Prostate gland (tissue), 2 donors: Measurements from ENCODE around the gene TRMT112. TPM values are rescaled to one million over a fixed set of nuclear protein-coding genes. Genes with fewer than 3 reads are reported as not detected.

Experiments used
- DNase-seq: peaks from one replicate; pipeline ENCODE4 v3.0.0-alpha.2; 2019; ENCODE audit warnings: low spot score
- H3K27ac ChIP-seq, 2 donors: fragments of 200-600 bp; sonication (generic); 2 replicates each; pipeline ENCODE4 v1.5.1; 2017 to 2019
- H3K27me3 ChIP-seq: fragments of 200-600 bp; sonication (generic); replicated peaks from 2 replicates; pipeline ENCODE4 v1.5.1; 2019; ENCODE audit not compliant: insufficient read depth
- H3K36me3 ChIP-seq, 2 donors: fragments of 200-600 bp; sonication (generic); 1 replicate in 1 of 2; 2 replicates in 1 of 2; pipeline versions ENCODE4 v1.5.1 to v1.8.1; 2017 to 2019
- H3K4me1 ChIP-seq: fragments of 200-600 bp; sonication (generic); replicated peaks from 2 replicates; pipeline ENCODE4 v1.5.1; 2019
- H3K4me3 ChIP-seq, 2 donors: fragments of 200-600 bp; sonication (generic); 2 replicates each; pipeline ENCODE4 v1.5.1; 2017 to 2019
- H3K9me3 ChIP-seq: fragments of 200-600 bp; sonication (generic); 2 replicates; pipeline ENCODE4 v1.5.1; 2017
- POLR2A ChIP-seq: fragments of 450-650 bp; IDR thresholded peaks from one replicate; pipeline ENCODE4 v1.6.1; 2016; ENCODE audit warnings: antibody characterized with exemption, mild to moderate bottlenecking
- POLR2AphosphoS5 ChIP-seq: sonication (generic); formaldehyde crosslinking; IDR thresholded peaks from one replicate; pipeline ENCODE4 v1.6.1; 2017; ENCODE audit warnings: antibody characterized with exemption
- WGBS: methylation state at CpG from one replicate; pipeline ENCODE4 v1.1.5; 2018; 5-methylcytosine and 5-hydroxymethylcytosine counted together
- intact Hi-C: fragments of 100-400 bp; cut with DNase I; formaldehyde crosslinking; loops from one replicate; pipeline ENCODE4 v1.14.2; 2022
- total RNA-seq, 2 donors: library from RNA; depleted of rRNA; stranded (reverse); fragments of >200 nt; gene quantifications; one replicate each; pipeline ENCODE4 v1.1.0, GENCODE V29; 2016
- TF ChIP-seq, protein P1 (sequence below), 4 experiments: fragments of 200-600 bp in 2 of 4; fragments of 450-650 bp in 2 of 4; sonication (generic) in 2 of 4; IDR thresholded peaks; 1 replicate in 3 of 4; 2 replicates in 1 of 4; pipeline ENCODE4 v1.5.1; 2016 to 2019; ENCODE audit warnings: antibody characterized with exemption in 4 of 4, mild to moderate bottlenecking in 2 of 4, moderate library complexity in 2 of 4

The TRMT112 gene
- total RNA-seq: 100 to 1,000 TPM; 328 to 400 TPM

DNA sequence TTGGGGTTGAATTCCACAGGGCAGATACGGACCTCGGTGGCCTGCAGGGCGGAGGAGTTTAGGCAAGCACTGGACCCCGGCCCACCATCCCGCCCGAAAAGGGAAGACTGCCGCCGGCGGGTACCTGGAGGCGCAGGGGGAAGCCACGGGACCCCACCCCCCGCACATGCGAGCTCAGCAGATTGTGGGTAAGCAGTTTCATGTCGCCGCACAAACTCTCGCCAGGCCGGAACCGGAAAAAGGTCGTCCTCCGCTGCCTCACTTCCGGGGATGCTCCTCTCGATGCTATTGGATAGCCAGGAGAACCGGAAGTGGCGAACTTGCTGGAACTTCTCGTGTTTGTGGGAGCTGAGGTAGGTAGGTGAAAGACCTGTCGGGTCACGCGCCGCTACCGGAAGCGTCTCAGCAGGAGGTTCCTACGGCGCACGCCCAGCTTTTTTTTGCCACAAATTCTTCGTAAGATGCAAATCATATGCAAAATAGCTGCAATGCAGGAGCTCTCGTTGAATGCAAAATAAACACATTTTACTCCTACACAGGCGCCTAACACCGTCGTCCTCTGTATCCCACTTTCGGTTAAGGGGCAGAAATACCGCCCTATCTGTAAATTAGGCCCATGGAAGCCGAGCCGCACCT, at the start of gene TRMT112:
TRMT112 (minus strand) TSS at position 235 of the 636 bp plus-strand sequence; CDS start at position 202, 33 bp downstream.
- H3K4me3 ChIP-seq: peak within 1 kb of the TSS; percentile 80 to 81
- intact Hi-C loops: no loop called here
- H3K9me3 ChIP-seq: no peaks in the 10 kb centered on the region
- DNase-seq: peak; percentile 99
- H3K36me3 ChIP-seq: no peaks in the 10 kb centered on the region
- H3K27ac ChIP-seq: peak within 1 kb of the TSS; percentile 98
- under 1% methylated on average over 35 of the region's 43 CpGs for WGBS
- peak; percentile 84 for TF ChIP-seq POLR2A
- TF ChIP-seq POLR2AphosphoS5: peak; percentile 98
- TF ChIP-seq, protein P1, sequence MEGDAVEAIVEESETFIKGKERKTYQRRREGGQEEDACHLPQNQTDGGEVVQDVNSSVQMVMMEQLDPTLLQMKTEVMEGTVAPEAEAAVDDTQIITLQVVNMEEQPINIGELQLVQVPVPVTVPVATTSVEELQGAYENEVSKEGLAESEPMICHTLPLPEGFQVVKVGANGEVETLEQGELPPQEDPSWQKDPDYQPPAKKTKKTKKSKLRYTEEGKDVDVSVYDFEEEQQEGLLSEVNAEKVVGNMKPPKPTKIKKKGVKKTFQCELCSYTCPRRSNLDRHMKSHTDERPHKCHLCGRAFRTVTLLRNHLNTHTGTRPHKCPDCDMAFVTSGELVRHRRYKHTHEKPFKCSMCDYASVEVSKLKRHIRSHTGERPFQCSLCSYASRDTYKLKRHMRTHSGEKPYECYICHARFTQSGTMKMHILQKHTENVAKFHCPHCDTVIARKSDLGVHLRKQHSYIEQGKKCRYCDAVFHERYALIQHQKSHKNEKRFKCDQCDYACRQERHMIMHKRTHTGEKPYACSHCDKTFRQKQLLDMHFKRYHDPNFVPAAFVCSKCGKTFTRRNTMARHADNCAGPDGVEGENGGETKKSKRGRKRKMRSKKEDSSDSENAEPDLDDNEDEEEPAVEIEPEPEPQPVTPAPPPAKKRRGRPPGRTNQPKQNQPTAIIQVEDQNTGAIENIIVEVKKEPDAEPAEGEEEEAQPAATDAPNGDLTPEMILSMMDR (IDR thresholded peaks at IDR 0.05): no peak
- no peaks in the 10 kb centered on the region for H3K27me3 ChIP-seq
- no peaks in the 10 kb centered on the region for H3K4me1 ChIP-seq

DNA sequence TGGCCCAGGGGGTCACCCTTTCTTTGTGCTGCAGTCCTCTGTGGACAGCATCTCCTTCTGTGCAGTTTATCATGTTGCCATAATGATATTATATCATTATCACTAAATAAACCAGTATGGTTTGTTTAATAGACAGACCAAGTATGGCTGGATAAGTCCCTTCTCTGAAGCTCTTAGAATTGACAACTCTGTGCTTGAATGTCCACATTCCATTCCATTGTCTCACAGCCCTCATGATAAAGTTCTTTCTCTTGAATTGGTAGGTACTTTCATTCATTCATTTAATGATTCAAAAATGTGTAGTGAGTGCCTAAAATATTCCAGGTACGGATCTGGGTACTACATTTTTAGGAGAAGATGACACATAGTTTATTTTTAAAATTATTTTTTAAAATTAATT, 49.4 kb upstream of the TRMT112 start:
- intact Hi-C loops: no loop called here
- no peak overlapping the region for H3K27ac ChIP-seq
- no peak for DNase-seq
- peaks cover 0 to 12% of the 10 kb centered on the region in 2 donors for H3K36me3 ChIP-seq
- TF ChIP-seq POLR2A: no peak
- TF ChIP-seq, protein P1 (IDR thresholded peaks at IDR 0.05): no peak
- TF ChIP-seq POLR2AphosphoS5: no peak
- H3K27me3 ChIP-seq: no peaks in the 10 kb centered on the region
- H3K9me3 ChIP-seq: no peaks in the 10 kb centered on the region
- 74% methylated on average over 1 of the region's 1 CpG for WGBS
- H3K4me3 ChIP-seq: no peak overlapping the region
- H3K4me1 ChIP-seq: no peaks in the 10 kb centered on the region

DNA sequence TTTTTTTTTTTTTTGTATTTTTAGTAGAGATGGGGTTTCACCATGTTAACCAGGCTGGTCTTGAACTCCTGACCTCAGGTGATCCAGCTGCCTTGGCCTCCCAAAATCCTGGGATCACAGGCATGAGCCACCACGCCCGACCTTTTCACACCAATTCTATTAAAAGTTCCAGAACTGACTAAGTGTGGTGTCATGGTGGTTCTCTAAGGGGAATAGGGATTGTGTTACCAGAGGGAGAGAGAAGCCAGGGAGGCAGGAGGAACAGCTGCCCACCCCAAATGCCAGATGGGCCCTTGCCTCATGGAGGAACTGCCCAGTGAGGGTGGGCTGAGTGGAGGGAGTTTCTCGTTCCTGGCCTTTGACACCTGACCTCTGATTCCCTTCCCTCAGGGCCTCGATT, 47.6 kb upstream of the TRMT112 start:
- no peak overlapping the region for H3K27ac ChIP-seq
- no peak for DNase-seq
- H3K36me3 ChIP-seq: peaks cover 0 to 12% of the 10 kb centered on the region in 2 donors
- 91% methylated on average over 4 of the region's 4 CpGs for WGBS
- TF ChIP-seq POLR2A: no peak
- TF ChIP-seq POLR2AphosphoS5: no peak
- TF ChIP-seq, protein P1 (IDR thresholded peaks at IDR 0.05): no peak
- no peaks in the 10 kb centered on the region for H3K4me1 ChIP-seq
- no peak overlapping the region for H3K4me3 ChIP-seq
- no peaks in the 10 kb centered on the region for H3K9me3 ChIP-seq
- H3K27me3 ChIP-seq: no peaks in the 10 kb centered on the region
- intact Hi-C loops: no loop called here

DNA sequence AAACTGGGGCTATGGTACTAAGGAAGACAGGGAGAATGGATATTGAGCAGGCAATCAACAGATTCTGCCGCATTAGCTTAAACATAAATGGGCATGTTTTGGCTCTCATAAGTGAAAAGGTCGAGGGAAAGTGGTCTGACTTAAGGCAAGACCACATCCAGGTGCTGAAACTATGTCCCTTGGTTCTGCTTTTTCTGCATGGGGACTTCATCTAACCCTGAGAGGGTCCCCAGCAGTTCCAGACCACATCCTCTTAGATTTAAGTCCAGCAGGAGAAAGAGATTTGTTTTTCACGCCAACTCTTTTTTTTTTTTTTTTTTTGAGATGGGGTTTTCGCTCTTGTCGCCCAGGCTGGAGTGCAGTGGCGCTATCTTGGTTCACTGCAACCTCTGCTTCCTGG, 47.1 kb upstream of the TRMT112 start:
- H3K36me3 ChIP-seq: peaks cover 0 to 12% of the 10 kb centered on the region in 2 donors
- WGBS: 92% methylated on average over 6 of the region's 6 CpGs

DNA sequence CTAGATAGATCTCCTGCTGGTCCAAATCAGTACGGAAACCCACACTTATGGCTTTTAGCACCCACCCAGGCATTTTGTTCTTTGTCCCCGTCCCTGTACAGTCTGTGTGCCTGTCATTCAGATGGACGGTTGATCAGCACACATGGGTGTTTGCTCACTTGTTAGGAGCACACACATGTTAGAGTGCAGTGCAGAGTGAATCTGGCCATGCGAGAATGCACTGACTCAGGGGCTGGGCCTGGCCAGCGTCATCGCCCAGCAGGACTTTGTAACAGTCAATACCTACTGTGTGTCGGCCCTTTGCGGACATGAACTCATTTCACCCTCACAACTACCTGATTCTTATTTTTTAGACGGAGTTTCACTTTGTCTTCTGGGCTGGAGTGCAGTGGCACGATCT, 45.0 kb upstream of the TRMT112 start:
- no peak overlapping the region for H3K27ac ChIP-seq
- intact Hi-C loops: no loop called here
- no peaks in the 10 kb centered on the region for H3K27me3 ChIP-seq
- WGBS: 90% methylated on average over 10 of the region's 10 CpGs
- H3K4me1 ChIP-seq: peaks cover 6% of the 10 kb centered on the region
- H3K36me3 ChIP-seq: no peaks in the 10 kb centered on the region
- TF ChIP-seq, protein P1 (IDR thresholded peaks at IDR 0.05): no peak
- no peak for TF ChIP-seq POLR2A
- no peak for TF ChIP-seq POLR2AphosphoS5
- no peak overlapping the region for H3K4me3 ChIP-seq
- no peaks in the 10 kb centered on the region for H3K9me3 ChIP-seq
- no peak for DNase-seq

More for the DNA sequence above, 47.1 kb upstream of the TRMT112 start:
- Histone ChIP-seq H3K27ac (no peak overlapping the region), H3K4me3 (no peak overlapping the region), H3K4me1 (no peaks in the 10 kb centered on the region), H3K9me3 (no peaks in the 10 kb centered on the region), H3K27me3 (no peaks in the 10 kb centered on the region)
- intact Hi-C loops: no loop called here
- no peak for DNase-seq
- no peak for TF ChIP-seq POLR2AphosphoS5
